CD4-positive, alpha-beta T cell treated with Interleukin-15 for 1 hour (primary cell): ENCODE results near the gene ZNF626.
"Not testable (repeated sequence)": the region's sequence is repeated elsewhere in the genome, so short reads cannot be mapped to it uniquely, and the experiment has no call there.

Experiments
- DNase-seq: peaks from one replicate; pipeline ENCODE4 v3.0.0-alpha.2; 2020

Gene ZNF626

GRCh38 chr19:20661150-20661819, at the start of gene ZNF626:
Gene ZNF626, minus strand, starts transcription at chr19:20661571. Its CDS starts 125 bp downstream, at chr19:20661446.
- peak; percentile 94 for DNase-seq

- DNase-seq, result no peak
These were observed 7.9 kb upstream of the ZNF626 start for GRCh38 chr19:20669263-20669662.

- DNase-seq, result no peak
These were observed 5.9 kb upstream of the ZNF626 start for GRCh38 chr19:20667281-20667680.

DNA sequence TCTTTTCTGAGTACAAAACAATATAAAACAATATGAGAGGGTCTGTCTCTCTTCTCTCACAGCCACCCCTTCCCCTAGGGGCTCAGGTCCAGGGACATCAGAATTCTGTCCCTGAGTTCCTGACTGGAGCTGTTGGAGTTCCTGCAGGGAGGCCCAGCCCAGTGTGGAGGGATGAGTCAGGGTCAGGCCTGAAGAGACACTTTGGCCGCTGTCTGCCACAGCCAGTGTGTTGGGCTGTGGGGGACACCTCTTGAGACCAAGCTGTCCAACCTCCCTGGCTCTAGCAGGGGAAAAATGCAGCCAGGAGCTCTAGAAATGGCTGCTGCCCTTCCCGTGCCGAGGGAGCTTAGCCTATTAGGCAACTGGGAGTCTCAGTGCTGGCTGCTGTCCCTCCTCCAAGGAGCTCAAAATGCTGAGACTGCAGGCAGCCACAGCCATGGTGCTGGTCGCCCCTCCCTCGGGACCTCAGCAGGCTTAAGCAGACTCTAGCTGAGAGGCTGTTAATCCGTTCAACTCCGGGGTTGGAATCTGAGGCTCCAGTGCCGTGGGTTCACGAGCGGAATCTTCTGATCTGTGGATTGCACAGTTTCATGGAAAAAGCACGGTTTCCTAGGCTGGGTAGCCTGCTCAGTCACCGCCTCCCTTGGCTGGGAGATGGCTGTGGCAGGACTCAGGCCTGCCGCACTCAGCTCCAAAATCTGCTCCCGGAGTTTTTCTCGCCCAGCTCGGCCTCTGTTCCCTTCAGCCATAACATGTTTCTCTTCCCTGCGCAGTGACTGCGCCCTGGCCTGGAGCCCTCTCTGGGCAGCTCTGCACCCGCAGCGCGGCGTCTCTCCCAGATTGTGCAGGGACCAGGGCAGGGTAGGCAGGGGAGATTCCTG, 3.8 kb upstream of the ZNF626 start:
- no peak for DNase-seq

GRCh38 chr19:20664475-20664874, 3.1 kb upstream of the ZNF626 start:
- not testable (repeated sequence) for DNase-seq

DNA sequence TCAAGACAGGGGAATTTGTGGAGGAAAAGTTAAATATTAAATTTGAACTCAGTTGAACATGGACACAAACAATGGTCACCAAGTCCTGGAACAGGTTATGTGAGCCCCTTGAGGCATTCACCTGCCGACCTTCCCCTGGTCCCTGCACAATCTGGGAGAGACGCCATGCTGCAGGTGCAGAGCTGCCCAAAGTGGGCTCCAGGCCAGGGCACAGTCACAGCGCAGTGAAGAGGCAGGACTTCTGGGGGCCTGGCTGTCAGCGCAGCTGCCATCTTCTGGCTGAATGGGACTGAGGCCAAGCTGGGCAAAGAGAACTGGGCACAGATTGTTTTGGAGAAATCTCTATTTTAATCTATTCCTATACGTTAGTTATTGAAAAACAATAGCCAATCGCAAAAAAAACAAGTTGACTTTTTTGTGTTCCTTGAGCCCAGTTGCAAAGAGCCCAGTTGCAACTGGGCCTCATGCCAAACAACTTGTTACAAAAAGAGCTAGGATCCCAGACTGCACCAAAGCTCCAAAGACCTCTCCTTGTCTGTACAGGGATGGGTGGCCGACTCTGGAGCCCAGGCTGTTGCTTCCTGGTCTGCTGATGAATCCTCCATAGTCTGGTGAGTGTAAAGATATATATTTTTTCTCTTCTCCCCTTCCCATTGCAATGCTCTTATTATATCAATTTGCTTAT, 1.2 kb upstream of the ZNF626 start:
- DNase-seq, result no peak

- no peak for DNase-seq
These were observed 764 bp downstream of the ZNF626 start for GRCh38 chr19:20660473-20661140.

GRCh38 chr19:20640545-20640944, 20.8 kb downstream of the ZNF626 start:
- DNase-seq, result no peak

- DNase-seq, result no peak
These were observed 21.3 kb downstream of the ZNF626 start for GRCh38 chr19:20640023-20640422.

- not testable (repeated sequence) for DNase-seq
These were observed 36.8 kb downstream of the ZNF626 start for GRCh38 chr19:20624560-20624959.

GRCh38 chr19:20616071-20616470, 45.3 kb downstream of the ZNF626 start:
- DNase-seq, result no peak

GRCh38 chr19:20614971-20615370, 46.4 kb downstream of the ZNF626 start:
- not testable (repeated sequence) for DNase-seq

DNA sequence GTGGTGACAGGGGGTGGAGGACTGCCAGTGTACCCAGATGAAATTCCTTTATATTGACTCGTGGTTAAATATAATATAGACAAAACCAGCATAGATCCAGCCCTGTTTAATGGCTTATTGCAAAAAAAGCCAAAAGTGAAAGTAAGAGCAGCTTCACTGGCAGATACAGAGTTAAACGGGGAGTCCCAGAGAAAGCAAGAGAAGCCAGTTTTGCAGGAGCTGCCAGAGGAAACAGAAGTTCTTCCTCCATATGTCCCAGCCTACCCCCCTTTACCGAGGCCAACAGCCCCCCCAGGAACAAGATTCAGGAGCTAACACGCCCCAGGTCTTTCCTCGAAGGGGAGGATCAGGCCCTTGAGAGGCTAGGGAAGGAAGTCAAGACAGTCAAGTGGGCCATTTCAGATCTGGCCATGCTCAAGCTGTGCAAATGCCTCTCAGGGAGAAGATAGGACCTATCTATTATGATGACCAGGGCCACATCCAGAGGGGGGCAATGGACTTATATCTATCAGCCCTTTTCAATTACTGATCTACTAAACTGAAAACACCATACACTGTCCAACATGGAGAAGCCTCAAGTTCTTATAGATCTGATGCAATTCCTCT, 48.6 kb downstream of the ZNF626 start:
- DNase-seq, result no peak

DNA sequence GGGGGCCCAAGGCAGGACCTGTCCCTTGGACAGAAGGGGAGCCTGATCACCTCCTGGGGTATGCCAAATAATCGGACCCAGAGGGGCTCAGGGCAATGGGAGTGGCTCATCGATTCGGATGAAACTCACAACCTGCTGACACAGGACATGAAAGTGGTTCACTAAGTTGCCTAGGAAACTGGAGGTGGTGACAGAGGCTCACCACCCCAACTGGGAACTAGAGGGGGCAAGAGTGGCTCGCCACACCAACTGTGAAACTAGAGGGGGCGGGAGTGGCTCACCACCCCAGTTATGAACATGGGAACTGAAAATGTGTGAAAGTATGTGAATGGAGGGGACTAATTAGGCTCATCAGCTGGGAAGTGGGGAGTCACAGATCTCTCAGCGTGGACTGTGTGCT, 49.5 kb downstream of the ZNF626 start:
- DNase-seq, result no peak

DNA sequence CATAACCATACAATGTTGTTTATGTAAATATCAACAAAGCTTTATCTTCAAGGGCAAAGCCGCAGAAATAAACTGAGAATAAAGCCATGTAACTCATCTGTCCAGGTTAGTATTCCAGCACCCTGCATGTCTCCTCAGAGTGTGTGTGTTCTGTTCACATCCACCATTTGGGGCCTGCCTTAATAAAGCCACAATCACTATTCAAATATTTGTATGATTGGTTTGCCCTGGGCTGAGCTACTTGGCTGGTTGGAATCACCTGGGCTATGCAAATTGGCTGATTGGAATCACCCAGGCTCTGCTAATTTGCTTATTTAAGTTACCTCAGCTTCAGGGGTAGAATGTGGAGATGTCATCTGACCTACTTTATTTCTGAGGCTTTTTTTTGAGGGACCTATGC, 53.4 kb downstream of the ZNF626 start:
- DNase-seq, result no peak
